Right atrium auricular region (tissue), 2 donors: ENCODE data around the gene WFS1. TPM values are rescaled to one million over a fixed set of nuclear protein-coding genes. Genes with fewer than 3 reads are reported as not detected.

ENCODE experiments used
- DNase-seq: peaks from one replicate; pipeline ENCODE4 v3.0.0-alpha.2; 2019; ENCODE audit warnings: low spot score
- H3K27ac ChIP-seq, 2 donors: fragments of 200-600 bp; sonication (generic); 1 replicate in 1 of 2; 2 replicates in 1 of 2; pipeline ENCODE4 v1.5.1; 2016 to 2019
- H3K27me3 ChIP-seq, 2 donors: fragments of 200-600 bp; sonication (generic); one replicate each; pipeline versions ENCODE4 v1.5.1 to v1.6.0; 2017 to 2019
- H3K36me3 ChIP-seq: fragments of 200-600 bp; sonication (generic); one replicate; pipeline ENCODE4 v1.5.1; 2016
- H3K4me1 ChIP-seq, 2 donors: fragments of 200-600 bp; sonication (generic); one replicate each; pipeline versions ENCODE4 v1.5.1 to v1.6.0; 2017 to 2019
- H3K4me3 ChIP-seq, 2 donors: fragments of 200-600 bp; sonication (generic); 1 replicate in 1 of 2; 2 replicates in 1 of 2; pipeline ENCODE4 v1.5.1; 2017 to 2019; ENCODE audit warnings: mild to moderate bottlenecking in 1 of 2, moderate library complexity in 1 of 2
- H3K9me3 ChIP-seq, 2 donors: fragments of 200-600 bp; sonication (generic); one replicate each; pipeline ENCODE4 v1.5.1; 2019
- CTCF ChIP-seq, 2 donors: fragments of 200-600 bp; sonication (generic); IDR thresholded peaks; one replicate each; pipeline ENCODE4 v1.5.1; 2019; ENCODE audit warnings: antibody characterized with exemption in 2 of 2
- total RNA-seq, 2 donors: library from RNA; depleted of rRNA; stranded (reverse); fragments of >200 nt; gene quantifications; one replicate each; pipeline ENCODE4 v1.1.0, GENCODE V29; 2016

WFS1 gene
- total RNA-seq, 2 donors from 2014 or later = 111 to 112 TPM

DNA sequence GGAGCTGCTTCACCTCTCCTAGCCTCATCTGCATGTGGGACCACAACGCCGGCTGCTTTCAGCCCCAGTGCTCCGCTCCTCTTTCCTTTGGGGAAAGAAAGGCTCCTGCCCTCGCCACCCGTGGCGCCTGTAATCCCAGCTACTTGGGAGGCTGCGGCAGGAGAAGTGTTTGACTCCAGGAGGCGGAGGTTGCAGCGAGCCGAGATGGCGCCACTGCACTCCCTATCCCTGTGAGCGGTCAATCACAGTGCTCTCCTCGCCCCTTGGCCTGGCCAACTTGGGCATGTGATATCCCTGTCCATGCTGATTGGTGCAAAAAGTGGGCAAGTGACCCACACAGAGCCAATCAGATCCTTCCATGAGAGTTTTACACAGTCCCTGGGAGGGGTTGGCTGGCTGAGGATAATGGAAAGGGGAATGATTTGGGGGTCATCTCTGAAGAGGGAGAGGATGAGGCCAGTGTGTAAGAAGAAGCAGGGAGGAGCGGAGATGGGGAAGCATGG lies 56.2 kb downstream of the WFS1 start:
- H3K9me3 ChIP-seq = no peaks in the 10 kb centered on the region
- no peak for DNase-seq
- H3K36me3 ChIP-seq = no peaks in the 10 kb centered on the region
- H3K4me3 ChIP-seq = no peak overlapping the region
- H3K27me3 ChIP-seq = no peaks in the 10 kb centered on the region
- peaks cover 0 to 8% of the 10 kb centered on the region in 2 donors for H3K4me1 ChIP-seq
- TF ChIP-seq CTCF (IDR thresholded peaks at IDR 0.05) = no peak
- peak overlapping the region; percentile 52 to 62 for H3K27ac ChIP-seq

DNA sequence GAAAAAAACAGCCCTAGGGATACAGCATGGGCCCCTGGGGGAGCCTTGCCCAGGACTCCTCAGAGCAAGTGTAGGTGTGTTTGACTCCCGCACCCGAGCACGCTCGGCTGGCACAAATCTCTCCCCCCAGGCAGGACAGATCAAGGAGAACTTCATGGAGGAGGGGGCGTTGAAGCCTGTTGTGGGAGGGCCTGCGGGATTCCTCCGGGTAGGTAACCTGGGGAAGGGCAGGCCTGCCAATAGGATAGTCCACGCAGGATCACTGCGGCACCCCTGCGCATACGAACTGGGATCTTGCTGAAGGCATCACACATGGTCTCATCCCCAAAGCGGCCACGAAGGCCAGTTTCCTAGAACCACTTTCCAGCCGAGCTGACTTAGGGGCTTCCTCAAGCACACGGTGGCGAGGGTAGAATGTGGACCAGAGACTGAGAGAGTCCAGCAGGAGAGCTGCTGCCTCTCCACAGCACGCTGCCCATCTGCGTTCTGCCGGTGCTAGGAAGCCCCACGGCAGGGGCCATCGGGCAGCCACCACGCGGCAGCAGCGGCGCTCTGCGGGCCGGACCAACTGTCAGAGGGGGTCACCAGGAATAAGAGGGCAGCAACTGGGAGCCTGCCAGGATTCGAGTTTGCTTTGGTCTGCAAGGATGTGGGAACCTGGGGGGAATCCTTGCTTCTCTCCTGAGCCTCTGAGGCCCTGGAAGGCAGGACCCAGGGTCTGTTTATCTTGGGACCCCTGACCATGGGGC lies 56.8 kb downstream of the WFS1 start:
- Histone ChIP-seq H3K36me3 (no peaks in the 10 kb centered on the region), H3K27ac (no peak overlapping the region), H3K27me3 (no peaks in the 10 kb centered on the region)

GRCh38 chr4:6327220-6327917 lies 57.7 kb downstream of the WFS1 start:
- Histone ChIP-seq H3K36me3 (no peaks in the 10 kb centered on the region), H3K4me3 (no peak overlapping the region), H3K9me3 (no peaks in the 10 kb centered on the region), H3K27ac (no peak overlapping the region), H3K4me1 (peaks cover 0 to 8% of the 10 kb centered on the region in 2 donors), H3K27me3 (no peaks in the 10 kb centered on the region)
- DNase-seq = peak; percentile 84
- TF ChIP-seq CTCF (IDR thresholded peaks at IDR 0.05) = peak; percentile 97

More for the DNA sequence above, 56.8 kb downstream of the WFS1 start:
- H3K4me1 ChIP-seq = peaks cover 0 to 8% of the 10 kb centered on the region in 2 donors
- H3K9me3 ChIP-seq = no peaks in the 10 kb centered on the region
- H3K4me3 ChIP-seq = no peak overlapping the region
- DNase-seq = no peak
- no peak for TF ChIP-seq CTCF (IDR thresholded peaks at IDR 0.05)

DNA sequence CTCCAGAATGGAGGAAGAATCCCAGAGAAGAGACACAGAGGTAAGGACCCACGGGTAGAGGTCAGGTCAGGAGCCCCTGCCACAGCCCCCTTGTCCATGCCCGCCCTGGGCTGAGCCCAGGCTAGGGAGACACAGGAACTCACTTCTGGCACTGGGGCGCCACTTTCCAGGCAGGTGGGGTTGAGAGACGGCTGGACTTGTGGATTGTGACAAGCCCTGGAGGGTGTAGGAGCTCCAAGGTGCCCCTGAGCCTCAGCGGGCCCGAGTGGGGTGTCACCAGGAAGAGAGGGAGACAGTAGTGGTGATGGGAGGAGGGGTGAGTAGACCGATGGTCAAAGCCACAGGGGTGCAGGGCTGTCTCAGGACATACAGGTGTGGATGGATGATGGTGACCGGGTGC lies 58.9 kb downstream of the WFS1 start:
- Histone ChIP-seq H3K36me3 (no peaks in the 10 kb centered on the region), H3K9me3 (no peaks in the 10 kb centered on the region), H3K27me3 (no peaks in the 10 kb centered on the region), H3K4me1 (peaks cover 0 to 8% of the 10 kb centered on the region in 2 donors), H3K4me3 (no peak overlapping the region), H3K27ac (no peak overlapping the region)
- no peak for DNase-seq
- no peak for TF ChIP-seq CTCF (IDR thresholded peaks at IDR 0.05)

- Histone ChIP-seq H3K9me3 (no peaks in the 10 kb centered on the region), H3K36me3 (no peaks in the 10 kb centered on the region), H3K27ac (no peak overlapping the region), H3K27me3 (no peaks in the 10 kb centered on the region), H3K4me1 (peaks cover 0 to 8% of the 10 kb centered on the region in 2 donors), H3K4me3 (no peak overlapping the region)
- DNase-seq = no peak
- no peak for TF ChIP-seq CTCF (IDR thresholded peaks at IDR 0.05)
These were observed 60.1 kb downstream of the WFS1 start for GRCh38 chr4:6329478-6330383.
